Liver (tissue), 9 donors: ENCODE results near the gene ADARB1. TPM values are rescaled to one million over a fixed set of nuclear protein-coding genes. Genes with fewer than 3 reads are reported as not detected.
"Not testable (repeated sequence)": the region's sequence is repeated elsewhere in the genome, so short reads cannot be mapped to it uniquely, and the experiment has no call there.

ENCODE experiments used
- DNase-seq: peaks from one replicate; pipeline ENCODE4 v3.0.0-alpha.2; 2017; ENCODE audit warnings: low spot score
- H3K27ac ChIP-seq, 2 donors: one replicate each; pipeline ENCODE4 v1.7.0; 2013; ENCODE audit warnings: inconsistent platforms in 2 of 2, low read length in 2 of 2, control low read depth in 1 of 2, low read depth in 1 of 2, mild to moderate bottlenecking in 1 of 2
- H3K27me3 ChIP-seq, 4 donors: one replicate each; pipeline versions ENCODE4 v1.6.1 to v1.7.0; 2013; ENCODE audit warnings: low read length in 3 of 4, inconsistent platforms in 1 of 4, mild to moderate bottlenecking in 1 of 4, moderate library complexity in 1 of 4; ENCODE audit not compliant: control insufficient read depth in 4 of 4, insufficient read depth in 4 of 4
- H3K36me3 ChIP-seq, 4 donors: one replicate each; pipeline versions ENCODE4 v1.6.1 to v1.7.0; 2013; ENCODE audit warnings: low read length in 3 of 4, mild to moderate bottlenecking in 3 of 4, low read depth in 1 of 4, moderate library complexity in 1 of 4; ENCODE audit not compliant: control insufficient read depth in 4 of 4, insufficient read depth in 3 of 4
- H3K4me1 ChIP-seq, 4 donors: one replicate each; pipeline versions ENCODE4 v1.6.1 to v1.7.0; 2013; ENCODE audit warnings: low read length in 3 of 4, mild to moderate bottlenecking in 3 of 4, moderate library complexity in 1 of 4; ENCODE audit not compliant: control insufficient read depth in 4 of 4, insufficient read depth in 4 of 4
- H3K4me3 ChIP-seq, 3 donors: one replicate each; pipeline versions ENCODE4 v1.6.1 to v1.7.0; 2013; ENCODE audit warnings: low read length in 3 of 3, control low read depth in 1 of 3, low read depth in 1 of 3, mild to moderate bottlenecking in 1 of 3
- H3K9ac ChIP-seq, 2 donors: one replicate each; pipeline ENCODE4 v1.7.0; 2013; ENCODE audit warnings: low read length in 2 of 2, mild to moderate bottlenecking in 2 of 2, moderate library complexity in 2 of 2, control low read depth in 1 of 2, low read depth in 1 of 2
- H3K9me3 ChIP-seq, 4 donors: one replicate each; pipeline versions ENCODE4 v1.6.1 to v1.7.0; 2013; ENCODE audit warnings: low read length in 3 of 4; ENCODE audit not compliant: control insufficient read depth in 4 of 4
- ATF3 ChIP-seq: IDR thresholded peaks from 2 replicates; pipeline ENCODE4 v1.6.1; 2016; ENCODE audit warnings: antibody characterized with exemption
- CTCF ChIP-seq: fragments of 150-350 bp; IDR thresholded peaks from 2 replicates; pipeline ENCODE4 v1.5.1; 2017; ENCODE audit warnings: improper control_type of control experiment, low read depth, low read length; ENCODE audit not compliant: missing input control
- EGR1 ChIP-seq, 2 donors: IDR thresholded peaks; 2 replicates each; pipeline ENCODE4 v1.6.1; 2016 to 2018; ENCODE audit warnings: antibody characterized with exemption in 2 of 2, low read depth in 2 of 2
- FOXA2 ChIP-seq: IDR thresholded peaks from 2 replicates; pipeline ENCODE4 v1.6.1; 2016; ENCODE audit warnings: antibody characterized with exemption
- GABPA ChIP-seq, 2 donors: IDR thresholded peaks in 1 of 2; conservative IDR thresholded peaks in 1 of 2; 2 replicates each; pipeline ENCODE4 v1.6.1; 2016; ENCODE audit warnings: antibody characterized with exemption in 2 of 2, mild to moderate bottlenecking in 1 of 2, moderate library complexity in 1 of 2
- HNF4A ChIP-seq, 2 donors: conservative IDR thresholded peaks; 2 replicates each; pipeline ENCODE4 v1.6.1; 2016; ENCODE audit warnings: antibody characterized with exemption in 2 of 2, mild to moderate bottlenecking in 2 of 2
- HNF4G ChIP-seq: IDR thresholded peaks from 2 replicates; pipeline ENCODE4 v1.6.1; 2016; ENCODE audit warnings: antibody characterized with exemption
- JUND ChIP-seq, 2 donors: IDR thresholded peaks; 2 replicates each; pipeline ENCODE4 v1.6.1; 2016; ENCODE audit warnings: antibody characterized with exemption in 2 of 2
- NR2F2 ChIP-seq: IDR thresholded peaks from 2 replicates; pipeline ENCODE4 v1.6.1; 2016; ENCODE audit warnings: antibody characterized with exemption
- RAD21 ChIP-seq, 2 donors: IDR thresholded peaks; 2 replicates each; pipeline ENCODE4 v1.6.1; 2016; ENCODE audit warnings: antibody characterized with exemption in 2 of 2, mild to moderate bottlenecking in 2 of 2
- REST ChIP-seq: IDR thresholded peaks from 2 replicates; pipeline ENCODE4 v1.6.1; 2016; ENCODE audit warnings: antibody characterized with exemption, mild to moderate bottlenecking
- RXRA ChIP-seq, 2 donors: IDR thresholded peaks; 2 replicates each; pipeline ENCODE4 v1.6.1; 2017 to 2018; ENCODE audit warnings: antibody characterized with exemption in 2 of 2, mild to moderate bottlenecking in 1 of 2
- SP1 ChIP-seq: IDR thresholded peaks from 2 replicates; pipeline ENCODE4 v1.6.1; 2018; ENCODE audit warnings: antibody characterized with exemption, mild to moderate bottlenecking
- TAF1 ChIP-seq: conservative IDR thresholded peaks from 2 replicates; pipeline ENCODE4 v1.6.1; 2016; ENCODE audit warnings: antibody characterized with exemption, mild to moderate bottlenecking
- YY1 ChIP-seq: IDR thresholded peaks from 2 replicates; pipeline ENCODE4 v1.6.1; 2016; ENCODE audit warnings: antibody characterized with exemption, mild to moderate bottlenecking
- WGBS: extraction: QIAGEN DNeasy Blood & Tissue Kit; methylation state at CpG from one replicate; pipeline ENCODE4 v1.1.7; 2013; 5-methylcytosine and 5-hydroxymethylcytosine counted together
- polyA plus RNA-seq, 2 donors: library from polyadenylated mRNA; stranded (reverse) in 1 of 2; unstranded in 1 of 2; fragments of 200-250 nt in 1 of 2; fragments of >200 nt in 1 of 2; fragmentation: Nextera tagmentation in 1 of 2; extraction: Ambion mirVana in 1 of 2; gene quantifications; one replicate each; pipeline versions ENCODE4 v1.2.1 to v1.2.3, GENCODE V29; 2013 to 2015
- total RNA-seq, 2 donors: library from RNA; depleted of rRNA; stranded (reverse); fragments of >200 nt; gene quantifications; one replicate each; pipeline ENCODE4 v1.2.3, GENCODE V29; 2014
- donor health status: healthy.
- donor health status: healthy.
- donor health status: healthy.
- donor health status: healthy.
- donor health status: healthy.

Gene ADARB1
- total and polyA plus RNA-seq, 4 donors: 1.6 to 7.8 (median 2.9) TPM

- 81% methylated on average over 21 of the region's 21 CpGs for WGBS
- Histone ChIP-seq H3K4me1 (peaks cover 2 to 13% (median 4%) of the 10 kb centered on the region in 4 donors), H3K27ac (no peak overlapping the region), H3K9ac (no peak overlapping the region), H3K36me3 (no peaks in the 10 kb centered on the region), H3K9me3 (no peaks in the 10 kb centered on the region), H3K27me3 (no peaks in the 10 kb centered on the region), H3K4me3 (no peak overlapping the region)
- no peak for TF ChIP-seq HNF4A (conservative IDR thresholded peaks at IDR 0.05)
- TF ChIP-seq NR2F2: no peak
- no peak for TF ChIP-seq FOXA2
- TF ChIP-seq JUND (IDR thresholded peaks at IDR 0.05): no peak
- no peak for TF ChIP-seq EGR1 (IDR thresholded peaks at IDR 0.05; ENCODE audit: low read depth in 2 of 2)
- no peak for TF ChIP-seq RAD21 (IDR thresholded peaks at IDR 0.05)
- no peak for TF ChIP-seq HNF4G
- TF ChIP-seq ATF3: no peak
- no peak for TF ChIP-seq REST
- no peak for TF ChIP-seq TAF1
- no peak for TF ChIP-seq YY1
- TF ChIP-seq SP1: no peak
- TF ChIP-seq RXRA (IDR thresholded peaks at IDR 0.05): no peak
- TF ChIP-seq CTCF: no peak
- no peak for TF ChIP-seq GABPA (IDR thresholded peaks at IDR 0.05 in 1 of 2, conservative IDR thresholded peaks at IDR 0.05 in 1 of 2)
- no peak for DNase-seq
Measured at GRCh38 chr21:45027241-45028196, 46.9 kb upstream of the ADARB1 start.

GRCh38 chr21:45028645-45029044, 45.7 kb upstream of the ADARB1 start:
- not testable (repeated sequence) for DNase-seq, H3K9me3 ChIP-seq, H3K27ac ChIP-seq, H3K4me3 ChIP-seq, H3K36me3 ChIP-seq, H3K9ac ChIP-seq, H3K27me3 ChIP-seq
- 94% methylated on average over 12 of the region's 12 CpGs for WGBS
- H3K4me1 ChIP-seq: peaks cover 2 to 13% (median 4%) of the 10 kb centered on the region in 4 donors
